Panc1 (cell line): ENCODE data around the gene LDB3. TPM values are rescaled to one million over a fixed set of nuclear protein-coding genes. Genes with fewer than 3 reads are reported as not detected.

Source experiments
- ATAC-seq: fragments of 200-7000 bp; cut with Tn5 transposase; 2 replicates; pipeline ENCODE4 v1.9.1; 2020; ENCODE audit warnings: mild to moderate bottlenecking, moderate library complexity
- BruUV-seq: library from RNA; stranded (reverse); fragments of 400-500 nt; replicated peaks from 2 replicates; lab custom pipeline; 2021; lab: Mats Ljungman, UMichigan
- CTCF ChIA-PET: fragments of 300-600 bp; sonication (Branson Sonifier 250); formaldehyde crosslinking; loops from one replicate; lab custom pipeline; 2022; ENCODE audit warnings: antibody characterized with exemption; lab: Charles Lee
- POLR2A ChIA-PET: fragments of 300-600 bp; sonication (Branson Sonifier 250); formaldehyde crosslinking; loops from one replicate; lab custom pipeline; 2022; ENCODE audit warnings: antibody characterized with exemption; lab: Charles Lee
- DNase-seq: peaks from one replicate; pipeline ENCODE4 v3.0.0-alpha.2; 2010; ENCODE audit warnings: low read depth, low spot score
- H3K27ac ChIP-seq: 2 replicates; pipeline ENCODE4 v1.5.1; 2011; ENCODE audit warnings: mild to moderate bottlenecking, low read length, inconsistent platforms
- H3K27me3 ChIP-seq: fragments of 200-500 bp; sonication (Bioruptor generic); 2 replicates; pipeline ENCODE4 v1.6.0; 2014; ENCODE audit warnings: low read length, inconsistent platforms; ENCODE audit not compliant: control insufficient read depth, insufficient read depth
- H3K36me3 ChIP-seq: fragments of 200-500 bp; sonication (Bioruptor generic); 2 replicates; pipeline ENCODE4 v1.5.1; 2014; ENCODE audit warnings: inconsistent platforms, mild to moderate bottlenecking, low read length, moderate library complexity; ENCODE audit not compliant: control insufficient read depth, insufficient read depth
- H3K4me1 ChIP-seq: 2 replicates; pipeline ENCODE4 v1.5.1; 2011; ENCODE audit warnings: inconsistent platforms, mild to moderate bottlenecking, low read length, moderate library complexity; ENCODE audit not compliant: control insufficient read depth, insufficient read depth
- H3K4me3 ChIP-seq, 2 experiments: 2 replicates each; pipeline ENCODE4 v1.5.1; 2011 to 2012; ENCODE audit warnings: low read depth in 2 of 2, low read length in 2 of 2, mild to moderate bottlenecking in 2 of 2, inconsistent platforms in 1 of 2, moderate library complexity in 1 of 2
- H3K9me3 ChIP-seq: fragments of 200-500 bp; sonication (Bioruptor generic); 2 replicates; pipeline ENCODE4 v1.5.1; 2014; ENCODE audit warnings: low read depth, mild to moderate bottlenecking, inconsistent platforms, low read length, moderate library complexity; ENCODE audit not compliant: control insufficient read depth, insufficient read depth
- CTCF ChIP-seq: fragments of 450-650 bp; IDR thresholded peaks from 2 replicates; pipeline ENCODE4 v1.5.1; 2017; ENCODE audit warnings: mild to moderate bottlenecking
- POLR2AphosphoS5 ChIP-seq: IDR thresholded peaks from 2 replicates; pipeline ENCODE4 v1.6.1; 2012; ENCODE audit warnings: mild to moderate bottlenecking, low read depth, low read length, moderate library complexity
- REST ChIP-seq, 2 experiments: IDR thresholded peaks; 2 replicates each; pipeline ENCODE4 v1.6.1; 2011 to 2012; ENCODE audit warnings: low read depth in 2 of 2, control low read depth in 1 of 2, low read length in 1 of 2, mild to moderate bottlenecking in 1 of 2, moderate library complexity in 1 of 2; ENCODE audit not compliant: insufficient read depth in 1 of 2
- SIN3A ChIP-seq: IDR thresholded peaks from 2 replicates; pipeline ENCODE4 v1.6.1; 2012; ENCODE audit warnings: low read depth, mild to moderate bottlenecking, low read length, moderate library complexity, borderline replicate concordance; ENCODE audit not compliant: insufficient read depth
- TCF7L2 ChIP-seq: IDR thresholded peaks from 2 replicates; pipeline ENCODE4 v1.6.1; 2011; ENCODE audit warnings: mild to moderate bottlenecking, low read depth, low read length, inconsistent platforms
- in situ Hi-C: cut with HindIII; loops from 2 replicates; pipeline ENCODE4 v1.10.0; 2016; ENCODE audit warnings: low sequenced_read_pairs, low pct_unique_long_range_greater_than_20kb
- intact Hi-C: fragments of 100-400 bp; cut with micrococcal nuclease; formaldehyde crosslinking; loops from one replicate; pipeline ENCODE4 v1.10.0; 2022; ENCODE audit not compliant: unreplicated experiment
- total RNA-seq: library from RNA; stranded (reverse); gene quantifications from one replicate; pipeline ENCODE4 v1.2.1, GENCODE V29; 2021; ENCODE audit not compliant: unreplicated experiment

The LDB3 gene
- total RNA-seq, 1 experiment from 2014 or later: 0.15 TPM

GRCh38 chr10:86742230-86742629, 73.9 kb downstream of the LDB3 start:
- no TSS peak for BruUV-seq
- CTCF ChIA-PET: no interaction called here
- ATAC-seq: no peak

GRCh38 chr10:86744067-86744725, 75.9 kb downstream of the LDB3 start:
- no peaks in the 10 kb centered on the region for H3K27me3 ChIP-seq
- no peak for DNase-seq
- ATAC-seq: no peak
- no peaks in the 10 kb centered on the region for H3K36me3 ChIP-seq
- no peak overlapping the region for H3K27ac ChIP-seq
- in situ Hi-C loops: no loop called here
- no peaks in the 10 kb centered on the region for H3K9me3 ChIP-seq
- intact Hi-C loops: no loop called here
- ChIA-PET POLR2A (no interaction called here), CTCF (interaction anchor here (0.7 kb wide), 1 partner anchor 13 kb away, joined by 3 read pairs; no protein-coding TSS in a partner anchor)
- no TSS peak for BruUV-seq
- H3K4me1 ChIP-seq: no peaks in the 10 kb centered on the region; the same call in 1 of the 2 replicates
- TF ChIP-seq CTCF: no peak
- TF ChIP-seq REST (IDR thresholded peaks at IDR 0.05; ENCODE audit: insufficient read depth in 1 of 2, low read depth in 2 of 2, low read length in 1 of 2): no peak
- no peak overlapping the region for H3K4me3 ChIP-seq

More at GRCh38 chr10:86742230-86742629, 73.9 kb downstream of the LDB3 start:
- in situ Hi-C loops: no loop called here
- Histone ChIP-seq H3K4me1 (no peaks in the 10 kb centered on the region), H3K4me3 (no peak overlapping the region), H3K27ac (no peak overlapping the region), H3K27me3 (no peaks in the 10 kb centered on the region), H3K9me3 (no peaks in the 10 kb centered on the region), H3K36me3 (no peaks in the 10 kb centered on the region)
- POLR2A ChIA-PET: interaction anchor here (0.5 to 1.1 kb wide), 2 partner anchors 112 to 116 kb away, joined by 3 read pairs; no protein-coding TSS in a partner anchor
- intact Hi-C loops: no loop called here
- TF ChIP-seq CTCF (no peak), REST (IDR thresholded peaks at IDR 0.05; ENCODE audit: insufficient read depth in 1 of 2, low read depth in 2 of 2, low read length in 1 of 2) (no peak), SIN3A (no peak), POLR2AphosphoS5 (no peak), TCF7L2 (no peak)
- no peak for DNase-seq
